LNCAP (cell line): ENCODE measurements around the gene FANCD2OS.

Experiments
- TF ChIP-seq, protein P1 (sequence below): fragments of 450-650 bp; IDR thresholded peaks from 2 replicates; pipeline ENCODE4 v1.5.1; 2017; ENCODE audit warnings: mild to moderate bottlenecking

The FANCD2OS gene

DNA sequence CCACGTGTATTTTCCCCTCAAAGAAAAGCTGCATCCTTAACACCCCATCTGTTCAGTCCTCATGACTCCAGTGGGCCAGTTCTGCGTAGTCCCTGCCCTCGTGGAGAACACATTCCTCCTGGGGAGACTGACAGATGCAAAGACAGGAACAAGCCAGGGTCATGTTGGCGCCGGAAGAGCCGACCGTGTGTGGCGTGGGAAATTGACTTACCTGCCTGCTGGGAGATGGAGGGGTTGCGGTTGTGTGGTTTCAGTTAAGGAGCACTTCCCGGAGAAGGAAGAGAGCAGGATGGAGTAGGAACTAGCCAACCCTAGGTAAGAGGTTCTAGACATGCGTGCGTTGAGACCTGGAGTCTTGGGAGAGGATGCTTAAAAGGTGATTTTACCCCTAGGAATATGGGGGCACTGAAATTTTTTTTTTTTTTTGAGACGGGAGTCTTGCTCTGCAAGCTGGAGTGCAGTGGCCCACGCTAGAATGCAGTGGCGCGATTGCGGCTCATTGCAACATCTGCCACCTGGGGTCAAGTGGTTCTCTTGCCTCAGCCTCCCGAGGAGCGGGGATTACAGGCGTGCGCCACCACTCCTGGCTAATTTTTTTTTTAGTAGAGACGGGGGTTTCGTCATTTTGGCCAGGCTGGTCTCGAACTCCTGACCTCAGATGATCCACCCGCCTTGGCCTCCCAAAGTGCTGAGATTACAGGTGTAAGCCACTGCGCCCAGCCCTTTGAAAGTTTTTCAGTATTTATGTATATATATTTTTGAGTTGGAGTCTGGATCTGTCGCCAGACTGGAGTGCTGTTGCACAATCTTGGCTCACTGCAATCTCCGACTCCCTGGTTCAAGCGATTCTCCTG is 34.9 kb upstream of the FANCD2OS start:
- TF ChIP-seq, protein P1, sequence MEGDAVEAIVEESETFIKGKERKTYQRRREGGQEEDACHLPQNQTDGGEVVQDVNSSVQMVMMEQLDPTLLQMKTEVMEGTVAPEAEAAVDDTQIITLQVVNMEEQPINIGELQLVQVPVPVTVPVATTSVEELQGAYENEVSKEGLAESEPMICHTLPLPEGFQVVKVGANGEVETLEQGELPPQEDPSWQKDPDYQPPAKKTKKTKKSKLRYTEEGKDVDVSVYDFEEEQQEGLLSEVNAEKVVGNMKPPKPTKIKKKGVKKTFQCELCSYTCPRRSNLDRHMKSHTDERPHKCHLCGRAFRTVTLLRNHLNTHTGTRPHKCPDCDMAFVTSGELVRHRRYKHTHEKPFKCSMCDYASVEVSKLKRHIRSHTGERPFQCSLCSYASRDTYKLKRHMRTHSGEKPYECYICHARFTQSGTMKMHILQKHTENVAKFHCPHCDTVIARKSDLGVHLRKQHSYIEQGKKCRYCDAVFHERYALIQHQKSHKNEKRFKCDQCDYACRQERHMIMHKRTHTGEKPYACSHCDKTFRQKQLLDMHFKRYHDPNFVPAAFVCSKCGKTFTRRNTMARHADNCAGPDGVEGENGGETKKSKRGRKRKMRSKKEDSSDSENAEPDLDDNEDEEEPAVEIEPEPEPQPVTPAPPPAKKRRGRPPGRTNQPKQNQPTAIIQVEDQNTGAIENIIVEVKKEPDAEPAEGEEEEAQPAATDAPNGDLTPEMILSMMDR: no peak

DNA sequence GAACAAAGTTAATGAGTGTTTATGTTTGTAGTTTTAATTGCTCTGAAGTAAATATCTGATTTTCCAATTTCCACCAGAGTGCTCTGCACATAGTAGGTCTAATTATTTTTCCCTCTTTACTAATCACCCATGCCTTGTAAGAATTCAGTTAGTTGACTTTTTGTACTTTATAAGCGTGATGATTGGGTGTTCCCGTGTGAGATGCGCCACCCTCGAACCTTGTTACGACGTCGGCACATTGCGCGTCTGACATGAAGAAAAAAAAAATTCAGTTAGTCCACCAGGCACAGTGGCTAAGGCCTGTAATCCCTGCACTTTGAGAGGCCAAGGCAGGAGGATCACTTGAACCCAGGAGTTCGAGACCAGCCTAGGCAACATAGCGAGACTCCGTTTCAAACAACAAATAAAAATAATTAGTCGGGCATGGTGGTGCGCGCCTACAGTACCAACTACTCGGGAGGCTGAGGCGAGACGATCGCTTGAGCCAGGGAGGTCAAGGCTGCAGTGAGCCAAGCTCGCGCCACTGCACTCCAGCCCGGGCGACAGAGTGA is 33.0 kb upstream of the FANCD2OS start:
- TF ChIP-seq, protein P1: no peak

DNA sequence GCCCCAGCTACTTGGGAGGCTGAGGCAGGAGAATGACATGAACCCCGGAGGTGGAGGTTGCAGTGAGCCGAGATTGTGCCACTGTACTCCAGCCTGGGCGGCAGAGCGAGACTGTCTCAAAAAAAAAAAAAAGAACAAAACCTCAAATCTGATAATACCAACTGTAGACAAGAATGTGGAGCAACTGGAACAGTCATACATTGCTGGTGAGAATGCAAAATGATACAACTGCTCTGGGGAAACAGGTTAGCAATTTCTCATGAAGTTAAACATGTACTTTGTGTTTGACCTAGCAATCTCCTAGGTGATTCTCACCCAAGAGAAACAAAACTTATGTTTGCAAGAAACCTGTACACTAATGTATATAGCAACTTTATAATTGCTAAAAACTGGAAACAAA is 29.1 kb upstream of the FANCD2OS start:
- TF ChIP-seq, protein P1: no peak

DNA sequence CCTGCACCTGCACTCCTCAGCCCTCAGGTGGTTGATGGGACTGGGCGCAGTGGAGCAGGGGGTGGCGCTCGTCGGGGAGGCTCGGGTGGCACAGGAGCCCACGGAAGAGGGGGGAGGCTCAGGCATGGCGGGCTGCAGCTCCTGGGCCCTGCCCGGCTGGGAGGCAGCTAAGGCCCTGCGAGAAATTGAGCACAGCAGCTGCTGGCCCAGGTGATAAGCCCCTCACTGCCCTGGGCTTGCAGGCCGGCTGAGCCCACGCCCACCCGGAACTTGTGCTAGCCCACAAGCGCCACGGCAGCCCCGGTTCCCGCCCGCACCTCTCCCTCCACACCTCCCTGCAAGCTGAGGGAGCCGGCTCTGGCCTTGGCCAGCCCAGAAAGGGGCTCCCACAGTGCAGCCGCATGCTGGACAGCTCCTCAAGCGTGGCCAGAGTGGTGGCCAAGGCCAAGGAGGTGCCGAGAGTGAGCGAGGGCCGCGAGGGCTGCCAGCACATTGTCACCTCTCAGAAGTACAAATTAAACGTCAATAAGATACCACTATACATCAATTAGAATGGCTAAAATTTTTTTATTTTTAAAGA is 28.5 kb upstream of the FANCD2OS start:
- TF ChIP-seq, protein P1: no peak

DNA sequence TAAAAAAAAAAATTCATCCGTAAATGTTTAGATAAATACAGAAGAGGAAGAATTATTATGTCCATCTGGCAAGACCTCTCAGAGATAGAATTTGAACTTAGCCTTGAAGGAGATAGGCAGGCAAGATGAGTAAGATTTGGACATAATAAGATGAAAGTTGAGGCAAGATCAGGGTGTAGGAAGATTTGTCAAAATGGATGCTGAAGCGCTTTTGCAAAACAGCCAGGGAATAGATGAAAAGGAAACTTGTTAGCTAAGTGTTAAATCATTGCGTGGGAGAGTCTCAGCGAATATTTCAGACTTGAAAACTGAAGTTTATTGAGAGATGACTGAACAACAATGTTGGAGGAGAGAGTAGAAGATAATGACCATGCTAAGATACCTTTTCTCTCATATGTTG is 14.7 kb upstream of the FANCD2OS start:
- TF ChIP-seq, protein P1: no peak

DNA sequence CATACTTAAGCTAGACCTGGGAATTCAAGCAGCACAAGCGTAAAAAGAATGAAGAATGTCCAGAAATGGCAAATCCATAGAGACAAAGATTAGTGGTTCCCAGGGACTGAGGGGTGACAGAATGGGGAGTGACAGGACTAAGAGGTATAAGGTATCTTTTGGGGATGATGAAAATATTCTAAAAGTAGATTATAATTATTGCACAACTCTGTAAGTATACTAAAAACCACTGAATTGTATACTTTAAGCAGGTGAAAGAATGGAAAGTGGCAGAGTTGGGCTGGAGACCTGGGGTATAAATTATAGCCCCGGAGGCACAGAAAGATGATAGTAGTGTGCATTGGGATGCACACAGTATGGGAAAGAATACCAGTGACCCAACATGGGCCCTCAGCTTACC is 13.0 kb upstream of the FANCD2OS start:
- TF ChIP-seq, protein P1: no peak

DNA sequence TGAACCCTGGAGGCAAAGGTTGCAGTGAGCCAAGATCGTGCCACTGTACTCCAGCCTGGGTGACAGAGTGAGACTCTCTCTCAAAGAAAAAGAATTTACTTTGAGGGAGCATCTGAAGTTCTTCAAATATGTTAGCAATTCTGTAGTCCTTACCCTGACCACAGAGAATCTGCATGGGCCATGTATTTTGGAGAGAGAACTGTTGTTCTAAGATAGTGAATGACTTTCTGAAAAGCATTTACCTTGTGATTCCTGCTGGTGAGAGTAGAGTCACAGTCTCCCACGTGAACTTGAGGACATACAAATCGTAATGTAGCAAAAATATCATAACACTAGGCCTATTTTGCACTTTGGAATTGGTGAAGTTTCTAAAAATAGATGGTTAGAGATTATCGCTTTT is 11.3 kb upstream of the FANCD2OS start:
- TF ChIP-seq, protein P1: no peak
